GM12872 (cell line): ENCODE results near the gene KIF1B.

Experiments used
- TF ChIP-seq, protein P1 (sequence below): IDR thresholded peaks from 3 replicates; pipeline ENCODE4 v1.5.1; 2011; ENCODE audit warnings: low read depth, mild to moderate bottlenecking, low read length, moderate library complexity; ENCODE audit not compliant: insufficient read depth

Gene KIF1B

DNA sequence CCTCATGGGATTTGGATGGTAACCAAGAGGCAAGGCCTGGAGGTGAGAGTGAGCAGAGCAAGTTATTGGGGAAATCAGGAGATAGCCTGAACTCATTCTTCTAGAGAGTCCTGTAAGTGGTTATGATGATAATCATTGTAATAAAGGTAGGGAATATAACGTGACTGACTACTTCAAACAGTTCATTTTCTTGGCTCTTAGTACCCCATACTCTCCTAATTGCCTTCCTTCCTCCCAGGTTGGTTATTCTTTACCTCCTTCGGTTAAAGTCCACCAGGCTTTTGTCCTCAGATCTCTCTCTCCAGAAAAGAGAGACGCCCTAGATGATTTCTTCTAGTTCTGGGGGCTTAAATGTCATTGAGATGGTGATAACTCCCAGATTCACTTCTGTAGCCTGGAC is 35.3 kb downstream of the KIF1B start:
- TF ChIP-seq, protein P1, sequence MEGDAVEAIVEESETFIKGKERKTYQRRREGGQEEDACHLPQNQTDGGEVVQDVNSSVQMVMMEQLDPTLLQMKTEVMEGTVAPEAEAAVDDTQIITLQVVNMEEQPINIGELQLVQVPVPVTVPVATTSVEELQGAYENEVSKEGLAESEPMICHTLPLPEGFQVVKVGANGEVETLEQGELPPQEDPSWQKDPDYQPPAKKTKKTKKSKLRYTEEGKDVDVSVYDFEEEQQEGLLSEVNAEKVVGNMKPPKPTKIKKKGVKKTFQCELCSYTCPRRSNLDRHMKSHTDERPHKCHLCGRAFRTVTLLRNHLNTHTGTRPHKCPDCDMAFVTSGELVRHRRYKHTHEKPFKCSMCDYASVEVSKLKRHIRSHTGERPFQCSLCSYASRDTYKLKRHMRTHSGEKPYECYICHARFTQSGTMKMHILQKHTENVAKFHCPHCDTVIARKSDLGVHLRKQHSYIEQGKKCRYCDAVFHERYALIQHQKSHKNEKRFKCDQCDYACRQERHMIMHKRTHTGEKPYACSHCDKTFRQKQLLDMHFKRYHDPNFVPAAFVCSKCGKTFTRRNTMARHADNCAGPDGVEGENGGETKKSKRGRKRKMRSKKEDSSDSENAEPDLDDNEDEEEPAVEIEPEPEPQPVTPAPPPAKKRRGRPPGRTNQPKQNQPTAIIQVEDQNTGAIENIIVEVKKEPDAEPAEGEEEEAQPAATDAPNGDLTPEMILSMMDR = no peak

DNA sequence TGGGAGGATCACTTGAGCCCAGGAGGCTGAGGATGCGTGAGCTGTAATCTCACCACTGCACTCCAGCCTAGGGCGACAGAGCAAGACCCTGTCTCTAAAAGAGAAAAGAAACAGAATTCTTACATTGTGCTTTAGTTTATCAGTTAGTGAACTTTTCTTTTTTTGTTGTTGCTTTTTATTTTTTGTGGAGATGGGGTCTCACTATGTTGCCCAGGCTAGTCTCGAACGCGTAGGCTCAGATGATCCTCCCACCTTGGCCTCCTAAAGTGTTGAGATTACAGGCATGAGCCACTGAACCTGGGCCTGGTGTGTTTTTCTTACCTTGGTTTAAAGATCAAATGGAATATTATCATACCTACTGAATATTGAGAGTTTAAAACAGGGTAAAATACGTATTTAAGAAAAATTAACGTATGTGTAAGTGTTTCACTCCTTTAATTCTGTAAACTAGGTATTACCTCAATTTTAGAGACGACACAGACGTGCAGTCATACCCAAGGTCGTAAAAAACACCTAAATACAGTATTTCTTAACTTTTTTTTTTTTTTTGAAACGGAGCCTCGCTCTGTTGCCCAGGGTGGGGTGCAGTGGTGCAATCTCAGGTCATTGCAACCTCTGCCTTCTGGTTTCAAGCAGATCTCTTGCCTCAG is 39.6 kb downstream of the KIF1B start:
- TF ChIP-seq, protein P1 = no peak

DNA sequence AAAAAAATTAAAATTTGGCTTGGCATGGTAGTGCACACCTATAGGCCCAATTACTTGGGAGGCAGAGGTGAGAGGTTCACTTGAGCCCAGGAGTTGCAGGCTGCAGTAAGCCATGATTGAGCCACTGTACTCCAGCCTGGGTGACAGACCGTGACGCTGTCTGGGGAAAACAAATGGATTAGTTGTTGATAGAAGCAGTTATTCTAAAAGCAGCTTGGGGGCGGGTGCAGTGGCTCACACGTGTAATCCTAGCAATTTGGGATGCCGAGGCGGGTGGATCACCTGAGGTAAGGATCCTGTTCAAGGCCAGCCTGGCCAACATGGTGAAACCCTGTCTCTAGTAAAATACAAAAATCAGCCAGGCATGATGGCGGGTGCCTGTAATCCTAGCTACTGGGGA is 40.3 kb downstream of the KIF1B start:
- TF ChIP-seq, protein P1 = no peak

DNA sequence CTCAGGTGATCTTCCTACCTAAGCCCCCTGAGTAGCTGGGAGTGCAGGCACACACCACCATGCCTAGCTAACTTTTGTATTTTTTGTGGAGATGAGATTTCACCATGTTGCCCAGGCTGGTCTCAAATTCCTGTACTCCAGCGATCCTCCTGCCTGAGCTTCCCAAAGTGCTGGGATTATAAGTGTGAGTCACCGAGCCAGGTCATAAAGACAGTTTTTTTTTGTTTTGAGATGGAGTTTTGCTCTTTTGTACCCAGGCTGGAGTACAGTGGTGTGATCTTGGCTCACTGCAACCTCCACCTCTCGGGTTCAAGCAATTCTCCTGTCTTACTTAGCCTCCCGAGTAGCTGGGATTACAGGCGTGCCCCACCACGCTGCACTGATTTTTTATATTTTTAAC is 42.1 kb downstream of the KIF1B start:
- TF ChIP-seq, protein P1 = no peak

DNA sequence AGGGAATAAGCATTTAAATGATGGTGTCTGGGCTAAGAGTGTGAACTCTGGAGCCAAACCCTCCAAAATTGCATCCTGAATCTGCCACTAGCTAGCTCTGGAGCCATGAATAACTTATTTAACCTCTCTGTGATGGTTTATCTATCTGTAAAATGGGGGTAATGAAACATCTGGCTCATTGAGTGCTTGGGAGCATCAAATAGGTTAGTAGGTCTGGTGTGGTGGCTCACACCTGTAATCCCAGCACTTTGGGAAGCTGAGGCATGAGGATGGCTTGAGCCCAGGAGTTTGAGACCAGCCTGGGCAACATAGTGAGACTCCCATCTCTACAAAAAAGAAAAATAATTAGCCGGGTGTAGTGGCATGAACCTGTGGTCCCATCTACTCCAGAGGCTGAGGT is 42.8 kb downstream of the KIF1B start:
- TF ChIP-seq, protein P1 = no peak

DNA sequence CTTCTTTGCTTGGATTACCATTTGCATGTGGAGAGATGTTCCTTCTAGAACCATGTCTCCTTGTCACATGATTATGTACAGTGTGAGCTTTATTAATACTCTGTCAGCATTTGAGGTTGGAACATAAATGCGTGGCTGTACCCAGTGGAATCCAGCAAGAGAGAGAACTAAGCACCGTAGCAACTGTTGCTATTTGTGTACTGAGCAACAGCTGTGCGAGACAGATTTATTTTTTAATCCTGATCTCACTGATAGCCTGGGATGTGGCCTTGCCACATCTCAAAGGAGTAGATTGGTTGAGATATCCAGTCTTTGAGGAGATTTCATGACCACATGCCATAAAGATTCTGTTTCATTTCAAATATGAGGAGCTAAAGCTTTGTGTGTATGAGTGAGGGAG is 43.4 kb downstream of the KIF1B start:
- TF ChIP-seq, protein P1 = no peak

DNA sequence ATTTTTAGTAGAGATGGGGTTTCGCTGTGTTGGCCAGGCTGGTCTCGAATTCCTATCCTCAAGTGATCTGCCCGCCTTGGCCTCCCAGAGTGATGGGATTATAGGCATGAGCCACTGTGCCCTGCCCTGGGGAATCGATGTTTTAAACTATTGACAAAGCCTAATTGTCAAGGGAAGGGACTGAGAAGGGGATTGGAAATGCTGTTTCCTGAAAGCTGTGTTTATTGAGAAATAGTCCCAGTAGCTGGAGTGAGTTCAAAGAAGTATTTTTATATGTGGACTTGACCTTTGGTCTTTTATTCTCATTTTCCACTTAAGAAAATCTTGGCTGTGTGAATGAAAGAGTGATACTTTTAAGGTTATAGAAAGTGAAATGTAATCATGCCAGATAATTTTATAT is 47.5 kb downstream of the KIF1B start:
- TF ChIP-seq, protein P1 = no peak
